ENCODE results near the gene ARHGAP26.

DNA sequence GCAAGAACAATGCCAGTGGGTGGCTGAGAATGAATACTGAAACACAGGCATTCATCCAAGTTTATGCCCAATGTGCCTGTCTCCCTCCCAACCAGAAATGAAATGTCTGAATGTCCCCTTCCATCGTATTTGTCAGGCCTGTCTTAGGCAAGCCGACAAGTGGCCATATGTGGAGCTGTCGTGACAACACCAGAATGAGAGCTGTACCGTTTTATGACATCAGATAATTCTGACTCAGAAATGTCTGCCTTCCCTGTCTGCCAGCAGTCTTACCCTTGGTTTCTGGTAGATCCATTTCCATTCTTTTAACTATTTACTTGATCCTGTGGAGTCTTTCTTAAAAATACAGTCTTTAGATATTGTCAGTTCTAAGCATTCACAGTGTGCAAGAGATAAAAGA is 421.5 kb downstream of the ARHGAP26 start:
- TF ChIP-seq CTCF (IDR thresholded peaks at IDR 0.05) (no peak), POLR2A (IDR thresholded peaks at IDR 0.05) (no peak)
